ENCODE data around the gene LRRN2. TPM values are rescaled to one million over a fixed set of nuclear protein-coding genes. Genes with fewer than 3 reads are reported as not detected.
A peak's percentile ranks its signal among the peaks of the same experiment; 100 is the strongest.

LRRN2 gene
- total RNA-seq, 1 experiment from 2014 or later: 4.6 TPM

DNA sequence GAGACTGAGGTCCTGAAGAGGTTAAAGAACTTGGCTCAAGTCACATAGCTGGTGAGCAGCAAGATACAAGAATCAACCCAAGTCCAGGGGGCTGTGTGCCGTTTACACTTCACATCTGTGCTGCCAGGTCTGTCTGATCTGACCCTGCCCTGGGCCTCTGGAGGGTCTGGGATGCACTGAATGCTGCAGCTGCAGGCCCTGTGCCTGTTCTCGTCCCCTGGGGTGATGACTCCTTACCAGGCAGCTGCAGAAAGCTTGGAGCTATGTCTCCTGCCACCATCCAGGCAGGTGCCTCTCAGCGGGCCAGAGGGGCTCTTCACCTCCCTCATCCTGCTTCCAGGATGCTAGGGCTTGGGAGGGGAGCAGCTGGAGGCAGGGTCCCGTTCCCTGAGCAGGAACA, 63.5 kb downstream of the LRRN2 start:
- no peak for DNase-seq
- no peak for TF ChIP-seq EZH2 (IDR thresholded peaks at IDR 0.05; ENCODE audit: low read depth)
- TF ChIP-seq, protein P1, sequence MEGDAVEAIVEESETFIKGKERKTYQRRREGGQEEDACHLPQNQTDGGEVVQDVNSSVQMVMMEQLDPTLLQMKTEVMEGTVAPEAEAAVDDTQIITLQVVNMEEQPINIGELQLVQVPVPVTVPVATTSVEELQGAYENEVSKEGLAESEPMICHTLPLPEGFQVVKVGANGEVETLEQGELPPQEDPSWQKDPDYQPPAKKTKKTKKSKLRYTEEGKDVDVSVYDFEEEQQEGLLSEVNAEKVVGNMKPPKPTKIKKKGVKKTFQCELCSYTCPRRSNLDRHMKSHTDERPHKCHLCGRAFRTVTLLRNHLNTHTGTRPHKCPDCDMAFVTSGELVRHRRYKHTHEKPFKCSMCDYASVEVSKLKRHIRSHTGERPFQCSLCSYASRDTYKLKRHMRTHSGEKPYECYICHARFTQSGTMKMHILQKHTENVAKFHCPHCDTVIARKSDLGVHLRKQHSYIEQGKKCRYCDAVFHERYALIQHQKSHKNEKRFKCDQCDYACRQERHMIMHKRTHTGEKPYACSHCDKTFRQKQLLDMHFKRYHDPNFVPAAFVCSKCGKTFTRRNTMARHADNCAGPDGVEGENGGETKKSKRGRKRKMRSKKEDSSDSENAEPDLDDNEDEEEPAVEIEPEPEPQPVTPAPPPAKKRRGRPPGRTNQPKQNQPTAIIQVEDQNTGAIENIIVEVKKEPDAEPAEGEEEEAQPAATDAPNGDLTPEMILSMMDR (conservative IDR thresholded peaks at IDR 0.05): no peak
- H2AFZ ChIP-seq: no peak overlapping the region
- intact Hi-C loops (cut with micrococcal nuclease; ENCODE audit: unreplicated experiment): loop anchor here (1.0 to 5.0 kb wide), 4 partner anchors 25 to 140 kb away; no protein-coding TSS in a partner anchor
- H3K9me3 ChIP-seq (ENCODE audit: insufficient read depth, low read depth): no peaks in the 10 kb centered on the region
- BruUV-seq (replicated peaks): no TSS peak
- ChIA-PET POLR2A (ENCODE audit: unreplicated experiment) (no interaction called here), CTCF (no interaction called here)
- no peaks in the 10 kb centered on the region for H3K79me2 ChIP-seq (ENCODE audit: low read depth)
- H4K20me1 ChIP-seq (ENCODE audit: insufficient read depth): no peaks in the 10 kb centered on the region
- H3K4me2 ChIP-seq: peak overlapping the region; percentile 2; the same call in 1 of the 2 replicates
- H3K36me3 ChIP-seq (ENCODE audit: low read depth): no peaks in the 10 kb centered on the region
- peaks cover 46% of the 10 kb centered on the region for H3K4me1 ChIP-seq (replicated peaks; ENCODE audit: insufficient read depth)
- H3K27me3 ChIP-seq (ENCODE audit: insufficient read depth, low read depth): no peaks in the 10 kb centered on the region
- no peak overlapping the region for H3K4me3 ChIP-seq
- peaks cover 38% of the 10 kb centered on the region; the same call in 1 of the 2 replicates for H3F3A ChIP-seq (ENCODE audit: insufficient read depth, low read depth)
- H3K9me2 ChIP-seq (ENCODE audit: insufficient read depth): no peaks in the 10 kb centered on the region
- H3K27ac ChIP-seq: no peak overlapping the region

GRCh38 chr1:204621396-204621795, 64.1 kb downstream of the LRRN2 start:
- H3F3A ChIP-seq (ENCODE audit: insufficient read depth, low read depth): peaks cover 38% of the 10 kb centered on the region; the same call in 1 of the 2 replicates
- H3K79me2 ChIP-seq (ENCODE audit: low read depth): no peaks in the 10 kb centered on the region
- peak; percentile 62 to 94 for DNase-seq
- H3K9me3 ChIP-seq (ENCODE audit: insufficient read depth, low read depth): no peaks in the 10 kb centered on the region
- H3K36me3 ChIP-seq (ENCODE audit: low read depth): no peaks in the 10 kb centered on the region
- CTCF ChIA-PET: no interaction called here
- H2AFZ ChIP-seq: no peak overlapping the region
- H3K27ac ChIP-seq: peak overlapping the region; percentile 31; the same call in 1 of the 2 replicates
- intact Hi-C loops (cut with micrococcal nuclease; ENCODE audit: unreplicated experiment): loop anchor here (1.0 to 5.0 kb wide), 4 partner anchors 26 to 141 kb away; no protein-coding TSS in a partner anchor
- no peaks in the 10 kb centered on the region for H4K20me1 ChIP-seq (ENCODE audit: insufficient read depth)
- no peak overlapping the region for H3K4me3 ChIP-seq
- no peak for TF ChIP-seq EZH2 (IDR thresholded peaks at IDR 0.05; ENCODE audit: low read depth)
- TF ChIP-seq, protein P1 (conservative IDR thresholded peaks at IDR 0.05): no peak
- H3K9me2 ChIP-seq (ENCODE audit: insufficient read depth): no peaks in the 10 kb centered on the region
- POLR2A ChIA-PET (ENCODE audit: unreplicated experiment): no interaction called here
- H3K4me1 ChIP-seq (replicated peaks; ENCODE audit: insufficient read depth): peaks cover 46% of the 10 kb centered on the region
- no TSS peak for BruUV-seq (replicated peaks)
- no peaks in the 10 kb centered on the region for H3K27me3 ChIP-seq (ENCODE audit: insufficient read depth, low read depth)
- peak overlapping the region; percentile 13 for H3K4me2 ChIP-seq

GRCh38 chr1:204619721-204620120, 65.8 kb downstream of the LRRN2 start:
- Histone ChIP-seq H3K36me3 (ENCODE audit: low read depth) (no peaks in the 10 kb centered on the region), H4K20me1 (ENCODE audit: insufficient read depth) (no peaks in the 10 kb centered on the region), H3K27ac (no peak overlapping the region), H3K9me3 (ENCODE audit: insufficient read depth, low read depth) (no peaks in the 10 kb centered on the region), H3K4me3 (no peak overlapping the region), H2AFZ (no peak overlapping the region), H3K4me1 (replicated peaks; ENCODE audit: insufficient read depth) (peaks cover 46% of the 10 kb centered on the region), H3K27me3 (ENCODE audit: insufficient read depth, low read depth) (no peaks in the 10 kb centered on the region), H3F3A (ENCODE audit: insufficient read depth, low read depth) (peaks cover 38% of the 10 kb centered on the region; the same call in 1 of the 2 replicates), H3K9me2 (ENCODE audit: insufficient read depth) (no peaks in the 10 kb centered on the region), H3K79me2 (ENCODE audit: low read depth) (no peaks in the 10 kb centered on the region), H3K4me2 (no peak overlapping the region)
- intact Hi-C loops (cut with micrococcal nuclease; ENCODE audit: unreplicated experiment): loop anchor here (5.0 kb wide), 2 partner anchors 32 to 143 kb away; no protein-coding TSS in a partner anchor
- ChIA-PET CTCF (interaction anchor here (1.1 kb wide), 1 partner anchor 187 kb away, joined by 4 read pairs; no protein-coding TSS in a partner anchor), POLR2A (ENCODE audit: unreplicated experiment) (no interaction called here)
- BruUV-seq (replicated peaks): no TSS peak
- DNase-seq: no peak
- TF ChIP-seq, protein P1 (conservative IDR thresholded peaks at IDR 0.05): no peak
- no peak for TF ChIP-seq EZH2 (IDR thresholded peaks at IDR 0.05; ENCODE audit: low read depth)

All from PC-9 (cell line).